Rectal smooth muscle tissue (tissue), 1 donor: ENCODE measurements around the gene ZNF260.

ENCODE experiments used
- H3K27ac ChIP-seq: one replicate; pipeline ENCODE4 v1.7.0; 2013; ENCODE audit warnings: low read depth, low read length, inconsistent platforms
- H3K27me3 ChIP-seq: one replicate; pipeline ENCODE4 v1.7.0; 2013; ENCODE audit warnings: low read length; ENCODE audit not compliant: control insufficient read depth, insufficient read depth
- H3K36me3 ChIP-seq: one replicate; pipeline ENCODE4 v1.7.0; 2013; ENCODE audit warnings: low read length; ENCODE audit not compliant: control insufficient read depth, insufficient read depth
- H3K4me1 ChIP-seq: one replicate; pipeline ENCODE4 v1.7.0; 2013; ENCODE audit warnings: low read length; ENCODE audit not compliant: control insufficient read depth, insufficient read depth
- H3K4me3 ChIP-seq: one replicate; pipeline ENCODE4 v1.7.0; 2013; ENCODE audit warnings: low read length
- H3K9ac ChIP-seq: one replicate; pipeline ENCODE4 v1.7.0; 2013; ENCODE audit warnings: low read length

ZNF260 gene

DNA sequence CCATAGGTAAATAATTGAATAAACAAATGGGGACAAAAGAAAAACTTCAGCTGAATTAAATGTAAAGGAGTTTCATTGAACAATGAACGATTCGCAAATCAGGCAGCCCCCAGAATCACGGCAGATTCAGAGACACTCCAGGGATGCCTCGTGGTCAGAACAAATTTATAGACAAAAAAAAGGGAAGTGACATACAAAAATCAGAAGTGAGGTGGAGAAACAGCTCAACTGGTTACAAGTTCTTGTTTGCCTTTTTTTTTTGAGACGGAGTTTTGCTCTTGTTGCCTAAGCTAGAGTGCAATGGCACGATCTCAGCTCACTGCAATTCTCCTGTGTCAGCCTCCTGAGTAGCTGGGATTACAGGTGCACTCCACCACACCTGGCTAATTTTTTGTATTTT, 44.4 kb downstream of the ZNF260 start:
- no peaks in the 10 kb centered on the region for H3K27me3 ChIP-seq
- H3K27ac ChIP-seq = no peak overlapping the region
- H3K9ac ChIP-seq = no peak overlapping the region
- H3K4me1 ChIP-seq = no peaks in the 10 kb centered on the region
- no peaks in the 10 kb centered on the region for H3K36me3 ChIP-seq
- no peak overlapping the region for H3K4me3 ChIP-seq

DNA sequence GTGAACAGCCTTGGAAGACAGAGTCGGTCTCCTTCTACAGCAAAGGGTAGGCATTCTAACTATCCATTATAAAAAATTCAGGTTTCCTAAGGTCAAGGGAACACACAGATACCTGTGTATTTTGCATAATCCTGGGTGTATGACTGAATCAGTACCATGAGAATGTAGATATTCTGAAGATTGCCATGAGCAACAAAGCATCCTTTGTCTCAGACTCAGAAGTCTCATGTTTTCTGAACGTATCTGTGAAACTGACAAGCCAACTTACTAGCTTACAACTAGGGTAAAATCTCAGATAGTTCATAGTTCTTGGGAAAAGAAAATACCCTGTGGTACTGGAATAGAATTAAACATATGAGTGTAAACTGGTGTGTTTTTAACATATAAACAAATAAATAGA, 45.2 kb downstream of the ZNF260 start:
- H3K9ac ChIP-seq = no peak overlapping the region
- no peaks in the 10 kb centered on the region for H3K4me1 ChIP-seq
- no peak overlapping the region for H3K27ac ChIP-seq
- H3K4me3 ChIP-seq = no peak overlapping the region
- no peaks in the 10 kb centered on the region for H3K27me3 ChIP-seq
- no peaks in the 10 kb centered on the region for H3K36me3 ChIP-seq
